HepG2 (cell line): ENCODE data around the gene GRM7. TPM values are rescaled to one million over a fixed set of nuclear protein-coding genes. Genes with fewer than 3 reads are reported as not detected.

Experiments used
- ATAC-seq: fragments of 200-7000 bp; cut with Tn5 transposase; 3 replicates; pipeline ENCODE4 v1.9.1; 2020; ENCODE audit warnings: mild to moderate bottlenecking, moderate library complexity
- BruUV-seq: library from RNA; stranded (reverse); fragments of 400-500 nt; replicated peaks from 2 replicates; lab custom pipeline; 2021; lab: Mats Ljungman, UMichigan
- CTCF ChIA-PET: fragments of 300-600 bp; formaldehyde crosslinking; extraction: SDS; loops from one replicate; lab custom pipeline; 2021; ENCODE audit warnings: low total read pairs, inconsistent platforms, low intra/inter-chr PET ratio; lab: Yijun Ruan, JAX
- POLR2A ChIA-PET: fragments of 350-600 bp; sonication (Branson Sonifier 250); formaldehyde crosslinking; loops from one replicate; lab custom pipeline; 2020; ENCODE audit warnings: antibody characterized with exemption, inconsistent platforms; lab: Yijun Ruan, JAX
- DNase-seq: peaks from one replicate; pipeline ENCODE4 v3.0.0-alpha.2; 2015; ENCODE audit warnings: low spot score
- FAIRE-seq: peaks from 3 replicates; lab custom pipeline; 2011; peaks lifted over from hg19 to GRCh38; lab: Jason Lieb, UNC
- H2AFZ ChIP-seq: one replicate; pipeline ENCODE4 v1.6.1; 2011; ENCODE audit warnings: low read length, inconsistent platforms
- H3K27ac ChIP-seq: fragments of 300-600 bp; 3 replicates; pipeline ENCODE4 v1.8.0; 2011; ENCODE audit warnings: mixed run types, mild to moderate bottlenecking, mixed read lengths, low read length, inconsistent platforms; ENCODE audit not compliant: insufficient read depth; ENCODE audit errors: extremely low read length
- H3K27me3 ChIP-seq, 2 experiments: fragments of 200-600 bp in 1 of 2; 2 replicates in 1 of 2; 3 replicates in 1 of 2; pipeline versions ENCODE4 v1.6.0 to v1.8.0; 2011; ENCODE audit warnings: low read length in 2 of 2, mild to moderate bottlenecking in 2 of 2, moderate library complexity in 2 of 2, inconsistent platforms in 1 of 2; ENCODE audit not compliant: insufficient read depth in 2 of 2, control insufficient read depth in 1 of 2
- H3K36me3 ChIP-seq, 2 experiments: fragments of 200-600 bp in 1 of 2; replicated peaks in 1 of 2; 2 replicates in 1 of 2; 3 replicates in 1 of 2; pipeline versions ENCODE4 v1.5.1 to v1.8.0; 2011; ENCODE audit warnings: low read length in 2 of 2, inconsistent platforms in 1 of 2; ENCODE audit not compliant: insufficient read depth in 2 of 2, control insufficient read depth in 1 of 2
- H3K4me1 ChIP-seq: 2 replicates; pipeline ENCODE4 v1.5.1; 2012; ENCODE audit warnings: low read length, inconsistent platforms; ENCODE audit not compliant: insufficient read depth
- H3K4me2 ChIP-seq: 2 replicates; pipeline ENCODE4 v1.6.0; 2011; ENCODE audit warnings: low read depth, low read length, inconsistent platforms
- H3K4me3 ChIP-seq, 3 experiments: fragments of 200-600 bp in 1 of 3; sonication (generic), shearing (Covaris generic) in 1 of 3; replicated peaks in 1 of 3; 2 replicates each; pipeline ENCODE4 v1.5.1; 2011 to 2016; ENCODE audit warnings: low read length in 3 of 3, inconsistent platforms in 2 of 3, low read depth in 2 of 3, mild to moderate bottlenecking in 2 of 3, control low read depth in 1 of 3, mixed read lengths in 1 of 3; ENCODE audit not compliant: insufficient read depth in 1 of 3
- H3K79me2 ChIP-seq: one replicate; pipeline ENCODE4 v1.6.1; 2011; ENCODE audit warnings: low read length, inconsistent platforms; ENCODE audit not compliant: insufficient read depth
- H3K9ac ChIP-seq: 2 replicates; pipeline ENCODE4 v1.6.0; 2011; ENCODE audit warnings: mild to moderate bottlenecking, low read depth, low read length, inconsistent platforms; ENCODE audit not compliant: insufficient read depth
- H3K9me3 ChIP-seq: 2 replicates; pipeline ENCODE4 v1.5.1; 2012; ENCODE audit warnings: mild to moderate bottlenecking, low read length
- H4K20me1 ChIP-seq: 2 replicates; pipeline ENCODE4 v1.6.0; 2011; ENCODE audit warnings: inconsistent platforms, mild to moderate bottlenecking, low read length, moderate library complexity; ENCODE audit not compliant: insufficient read depth
- CBX1 ChIP-seq: IDR thresholded peaks from one replicate; pipeline ENCODE4 v1.6.1; 2016; ENCODE audit warnings: antibody characterized with exemption, low read depth
- ISL2 ChIP-seq: sonication (generic); formaldehyde crosslinking; IDR thresholded peaks from 2 replicates; pipeline ENCODE4 v1.5.0; 2020; ENCODE audit warnings: missing genetic modification reagents
- KLF6 ChIP-seq: IDR thresholded peaks from 2 replicates; pipeline ENCODE4 v1.8.0; 2016; ENCODE audit warnings: missing biosample characterization, missing genetic modification reagents
- NFE2 ChIP-seq: sonication (generic); formaldehyde crosslinking; IDR thresholded peaks from 2 replicates; pipeline ENCODE4 v1.4.0; 2020; ENCODE audit warnings: missing genetic modification reagents
- SMARCE1 ChIP-seq: fragments of 450-650 bp; IDR thresholded peaks from 2 replicates; pipeline ENCODE4 v1.6.1; 2017; ENCODE audit warnings: borderline replicate concordance
- YY1 ChIP-seq: IDR thresholded peaks from 2 replicates; pipeline ENCODE4 v1.6.1; 2011; ENCODE audit warnings: low read length, low read depth, moderate library complexity, mild to moderate bottlenecking; ENCODE audit not compliant: insufficient read depth, insufficient replicate concordance
- ZC3H13 ChIP-seq: sonication (generic); formaldehyde crosslinking; IDR thresholded peaks from 2 replicates; pipeline ENCODE4 v1.8.1; 2023; ENCODE audit warnings: mild to moderate bottlenecking, missing genetic modification reagents, moderate library complexity
- ZNF24 ChIP-seq: fragments of 450-650 bp; IDR thresholded peaks from 2 replicates; pipeline ENCODE4 v1.6.1; 2017; ENCODE audit warnings: antibody characterized with exemption, mild to moderate bottlenecking
- ZNF33A ChIP-seq: sonication (generic); formaldehyde crosslinking; IDR thresholded peaks from 2 replicates; pipeline ENCODE4 v1.5.1; 2020; ENCODE audit warnings: missing genetic modification reagents, mild to moderate bottlenecking, moderate library complexity, borderline replicate concordance
- WGBS: methylation state at CpG from one replicate; pipeline ENCODE4 v1.1.6; 2017; ENCODE audit warnings: low lambda C conversion rate; 5-methylcytosine and 5-hydroxymethylcytosine counted together
- in situ Hi-C: cut with HindIII; loops from 2 replicates; pipeline ENCODE4 v1.10.0; 2017; ENCODE audit warnings: low pct_unique_long_range_greater_than_20kb; ENCODE audit not compliant: extremely low pct_ligation_motif_present
- intact Hi-C: fragments of 100-400 bp; cut with micrococcal nuclease; formaldehyde crosslinking; loops from one replicate; pipeline ENCODE4 v1.10.0; 2022; ENCODE audit not compliant: unreplicated experiment
- polyA plus RNA-seq, 8 experiments: library from polyadenylated mRNA; depleted of rRNA in 3 of 8; stranded (reverse) in 7 of 8; unstranded in 1 of 8; fragments of >200 nt; fragmentation: Illumina TruSeq in 4 of 8; extraction: Trizol in 4 of 8; gene quantifications; 2 replicates each; pipeline versions ENCODE4 v1.2.1 to v1.2.3, GENCODE V29; 2011 to 2016; ENCODE audit warnings: low read depth in 4 of 8, missing spikeins in 1 of 8, mixed read lengths in 1 of 8; ENCODE audit not compliant: insufficient read depth in 1 of 8
- total RNA-seq, 5 experiments: library from RNA; depleted of rRNA; stranded (reverse); fragments of >200 nt; fragmentation: Illumina TruSeq; extraction: Trizol; gene quantifications; 2 replicates each; pipeline ENCODE4 v1.2.3, GENCODE V29; 2016; ENCODE audit warnings: low read depth in 1 of 5
- TF ChIP-seq, protein P1 (sequence below): sonication (generic); formaldehyde crosslinking; IDR thresholded peaks from 2 replicates; pipeline ENCODE4 v1.4.0; 2020; ENCODE audit warnings: mild to moderate bottlenecking, missing genetic modification reagents

GRM7 gene
- total and polyA plus RNA-seq, 2 of the 13 experiments (the other 11 are each of a cell fraction or from before 2014, with no cell fraction given) = not detected

DNA sequence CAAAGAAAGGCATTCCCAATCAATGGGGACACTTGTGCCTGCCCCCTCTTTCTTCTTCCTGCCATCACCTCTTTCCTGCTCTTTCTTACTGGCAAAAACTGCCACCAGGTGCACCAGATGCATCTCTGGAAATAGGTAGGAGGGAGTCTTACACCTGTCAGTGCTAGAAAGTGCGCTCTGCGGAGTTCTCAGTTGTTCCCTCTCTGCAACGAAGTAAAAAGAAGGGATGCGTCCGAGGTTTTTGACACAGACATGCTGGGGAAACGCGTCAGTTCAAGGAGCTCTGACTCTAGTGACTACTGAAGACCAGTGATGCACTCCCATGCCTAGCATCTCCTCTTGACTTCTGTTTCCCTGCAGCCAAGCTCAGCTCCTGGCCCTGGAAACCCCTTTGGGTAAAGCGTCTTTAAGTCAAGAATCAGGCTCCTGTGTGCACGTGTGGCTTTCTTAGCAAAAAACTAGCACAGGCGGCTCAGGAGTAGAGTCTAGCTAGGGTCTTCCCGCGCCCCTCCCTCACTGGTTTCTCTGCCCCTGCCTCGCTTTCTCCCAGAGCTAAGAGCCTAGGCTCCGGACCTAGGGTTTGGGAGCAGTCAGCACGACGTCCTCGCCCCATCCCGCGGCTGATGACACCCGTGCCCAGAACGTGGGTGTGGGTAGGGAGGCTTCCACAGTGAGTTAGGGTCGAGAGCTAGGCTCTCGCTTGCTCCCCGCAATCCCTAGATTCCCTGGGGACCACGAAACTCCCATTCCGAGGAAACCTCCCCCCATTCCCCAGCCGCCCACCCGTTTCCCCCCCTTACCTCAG, 564 bp upstream of the GRM7 start:
- 9% methylated on average over 25 of the region's 28 CpGs for WGBS
- H3K9me3 ChIP-seq = no peaks in the 10 kb centered on the region
- no peaks in the 10 kb centered on the region for H3K79me2 ChIP-seq
- H3K9ac ChIP-seq = no peak overlapping the region
- TF ChIP-seq SMARCE1 = no peak
- TF ChIP-seq NFE2 (CRISPR knock-in tag) = no peak
- TF ChIP-seq ISL2 (CRISPR knock-in tag) = no peak
- TF ChIP-seq, protein P1, sequence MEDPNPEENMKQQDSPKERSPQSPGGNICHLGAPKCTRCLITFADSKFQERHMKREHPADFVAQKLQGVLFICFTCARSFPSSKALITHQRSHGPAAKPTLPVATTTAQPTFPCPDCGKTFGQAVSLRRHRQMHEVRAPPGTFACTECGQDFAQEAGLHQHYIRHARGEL (CRISPR knock-in tag) = no peak
- TF ChIP-seq ZC3H13 (CRISPR knock-in tag) = no peak
- TF ChIP-seq CBX1 = no peak
- TF ChIP-seq YY1 = no peak
- no peak for TF ChIP-seq ZNF24
- TF ChIP-seq ZNF33A (CRISPR knock-in tag) = no peak
- TF ChIP-seq KLF6 = no peak
- no peaks in the 10 kb centered on the region for H3K36me3 ChIP-seq
- H3K27ac ChIP-seq = no peak overlapping the region
- ATAC-seq (no peak), FAIRE-seq (no peak), DNase-seq (no peak)
- POLR2A ChIA-PET = no interaction called here
- H3K4me1 ChIP-seq = no peaks in the 10 kb centered on the region
- no peaks in the 10 kb centered on the region for H4K20me1 ChIP-seq
- no peak overlapping the region for H3K4me2 ChIP-seq
- intact Hi-C loops (no loop called here), in situ Hi-C loops (no loop called here)
- H3K4me3 ChIP-seq = no peak overlapping the region
- CTCF ChIA-PET = no interaction called here
- H2AFZ ChIP-seq = no peak overlapping the region
- no TSS peak for BruUV-seq
- H3K27me3 ChIP-seq = no peaks in the 10 kb centered on the region; a peak in 1 of 5 replicates
